K562 (cell line): ENCODE data around the gene KRTAP5-5. TPM values are rescaled to one million over a fixed set of nuclear protein-coding genes. Genes with fewer than 3 reads are reported as not detected.

ENCODE experiments used
- ATAC-seq: fragments of 200-7000 bp; cut with Tn5 transposase; 3 replicates; pipeline ENCODE4 v1.9.1; 2020; ENCODE audit warnings: moderate library complexity
- BruUV-seq: library from RNA; stranded (reverse); fragments of 400-500 nt; replicated peaks from 2 replicates; lab custom pipeline; 2021; lab: Mats Ljungman, UMichigan
- CTCF ChIA-PET: fragments of 300-600 bp; formaldehyde crosslinking; extraction: SDS; loops from one replicate; lab custom pipeline; 2021; ENCODE audit warnings: low intra/inter-chr PET ratio; lab: Yijun Ruan, JAX
- POLR2A ChIA-PET: fragments of 300-600, 350-650 bp; sonication (Branson Sonifier 250); formaldehyde crosslinking; extraction: SDS; loops from one replicate; lab custom pipeline; 2021; ENCODE audit warnings: antibody characterized with exemption, inconsistent platforms; lab: Yijun Ruan, JAX
- DNase-seq, 4 experiments: peaks; one replicate each; pipeline versions ENCODE4 v3.0.0 to v3.0.0-alpha.2; 2011 to 2018; ENCODE audit warnings: low spot score in 3 of 4, mixed read lengths in 3 of 4; ENCODE audit errors: extremely low read depth in 1 of 4
- FAIRE-seq: peaks from 2 replicates; lab custom pipeline; 2011; peaks lifted over from hg19 to GRCh38; lab: Jason Lieb, UNC
- H2AFZ ChIP-seq: 2 replicates; pipeline ENCODE4 v1.6.0; 2011; ENCODE audit warnings: low read depth, low read length, control low read depth, inconsistent platforms
- H3K27ac ChIP-seq: fragments of 200-600 bp; 3 replicates; pipeline ENCODE4 v1.8.0; 2011; ENCODE audit warnings: low read depth, mild to moderate bottlenecking, control low read depth, inconsistent platforms, low read length, moderate library complexity, mixed read lengths; ENCODE audit errors: extremely low read depth
- H3K27me3 ChIP-seq, 2 experiments: fragments of 300-600 bp in 1 of 2; 2 replicates in 1 of 2; 3 replicates in 1 of 2; pipeline versions ENCODE4 v1.6.0 to v1.8.0; 2011; ENCODE audit warnings: inconsistent platforms in 2 of 2, low read length in 2 of 2, mild to moderate bottlenecking in 1 of 2, mixed read lengths in 1 of 2, moderate library complexity in 1 of 2; ENCODE audit not compliant: control insufficient read depth in 2 of 2, insufficient read depth in 2 of 2
- H3K36me3 ChIP-seq: fragments of 300-600 bp; 3 replicates; pipeline ENCODE4 v1.8.0; 2011; ENCODE audit warnings: mild to moderate bottlenecking, low read length, inconsistent platforms; ENCODE audit not compliant: control insufficient read depth, insufficient read depth
- H3K4me1 ChIP-seq, 2 experiments: fragments of 200-600 bp in 1 of 2; replicated peaks in 1 of 2; 2 replicates in 1 of 2; 3 replicates in 1 of 2; pipeline versions ENCODE4 v1.5.1 to v1.8.0; 2011; ENCODE audit warnings: inconsistent platforms in 2 of 2, low read length in 2 of 2, mild to moderate bottlenecking in 1 of 2, mixed read lengths in 1 of 2, moderate library complexity in 1 of 2; ENCODE audit not compliant: control insufficient read depth in 2 of 2, insufficient read depth in 2 of 2
- H3K4me2 ChIP-seq: 2 replicates; pipeline ENCODE4 v1.6.1; 2011; ENCODE audit warnings: low read length, control low read depth, inconsistent platforms, mixed read lengths; ENCODE audit not compliant: insufficient read depth
- H3K4me3 ChIP-seq: fragments of 200-600 bp; sonication (generic), shearing (Covaris generic); 2 replicates; pipeline ENCODE4 v1.5.1; 2016; ENCODE audit warnings: control low read depth, inconsistent platforms
- H3K79me2 ChIP-seq: fragments of 200-600 bp; 3 replicates; pipeline ENCODE4 v1.8.0; 2011; ENCODE audit warnings: low read length, inconsistent platforms; ENCODE audit not compliant: control insufficient read depth, insufficient read depth
- H3K9ac ChIP-seq, 2 experiments: 2 replicates each; pipeline versions ENCODE4 v1.6.0 to v1.6.1; 2011; ENCODE audit warnings: low read depth in 2 of 2, low read length in 2 of 2, control low read depth in 1 of 2, inconsistent platforms in 1 of 2, mild to moderate bottlenecking in 1 of 2, mixed read lengths in 1 of 2; ENCODE audit not compliant: insufficient read depth in 1 of 2
- H3K9me1 ChIP-seq: one replicate; pipeline ENCODE4 v1.6.0; 2011; ENCODE audit warnings: inconsistent platforms, mild to moderate bottlenecking, low read length, moderate library complexity; ENCODE audit not compliant: control insufficient read depth, insufficient read depth
- H3K9me3 ChIP-seq: replicated peaks from 2 replicates; pipeline ENCODE4 v1.5.1; 2011; ENCODE audit warnings: low read depth, low read length, inconsistent platforms; ENCODE audit not compliant: control insufficient read depth, insufficient read depth
- H4K20me1 ChIP-seq: replicated peaks from 2 replicates; pipeline ENCODE4 v1.6.1; 2011; ENCODE audit warnings: low read length, inconsistent platforms, mixed read lengths; ENCODE audit not compliant: control insufficient read depth, insufficient read depth
- CBX3 ChIP-seq, 2 experiments: IDR thresholded peaks; 1 replicate in 1 of 2; 2 replicates in 1 of 2; pipeline ENCODE4 v1.6.1; 2012; ENCODE audit warnings: inconsistent platforms in 2 of 2, low read length in 2 of 2, borderline replicate concordance in 1 of 2, control low read depth in 1 of 2
- EWSR1 ChIP-seq: fragments of 450-650 bp; IDR thresholded peaks from 2 replicates; pipeline ENCODE4 v1.6.1; 2018; ENCODE audit warnings: borderline replicate concordance, mild to moderate bottlenecking, low read depth, moderate library complexity; ENCODE audit not compliant: partially characterized antibody
- WGBS: fragments of 100-300 bp; shearing (Covaris generic); methylation state at CpG from one replicate; pipeline ENCODE4 v1.1.6; 2016; ENCODE audit warnings: low coverage, mixed read lengths; ENCODE audit not compliant: insufficient coverage; ENCODE audit errors: missing lambda C conversion rate; 5-methylcytosine and 5-hydroxymethylcytosine counted together
- in situ Hi-C: fragments of 300-500 bp; cut with MboI; formaldehyde crosslinking; loops from 4 replicates; pipeline ENCODE4 v1.15.0; 2018; ENCODE audit warnings: inconsistent platforms, mixed read lengths
- intact Hi-C: fragments of 100-400 bp; cut with micrococcal nuclease; formaldehyde crosslinking; loops from 2 replicates; pipeline ENCODE4 v1.14.2; 2022
- polyA plus RNA-seq, 8 experiments: library from polyadenylated mRNA; depleted of rRNA in 4 of 8; stranded (reverse) in 5 of 8; unstranded in 3 of 8; fragments of >200 nt; fragmentation: Nextera tagmentation in 2 of 8; fragmentation: Illumina TruSeq in 1 of 8; extraction: Ambion mirVana in 2 of 8; extraction: Trizol in 1 of 8; gene quantifications; 2 replicates each; pipeline versions ENCODE4 v1.2.1 to v1.2.3, GENCODE V29; 2011 to 2014; ENCODE audit warnings: inconsistent platforms in 1 of 8, missing spikeins in 1 of 8
- total RNA-seq, 7 experiments: library from RNA; depleted of rRNA in 6 of 7; stranded (reverse); fragments of >200 nt in 6 of 7; fragmentation: Illumina TruSeq in 2 of 7; extraction: Trizol in 2 of 7; gene quantifications; 2 replicates each; pipeline versions ENCODE4 v1.2.1 to v1.2.3, GENCODE V29; 2011 to 2021; ENCODE audit warnings: low replicate concordance in 1 of 7

Gene KRTAP5-5
- total and polyA plus RNA-seq, 9 of the 15 experiments (the other 6 are each of a cell fraction or from before 2014, with no cell fraction given) = not detected

DNA sequence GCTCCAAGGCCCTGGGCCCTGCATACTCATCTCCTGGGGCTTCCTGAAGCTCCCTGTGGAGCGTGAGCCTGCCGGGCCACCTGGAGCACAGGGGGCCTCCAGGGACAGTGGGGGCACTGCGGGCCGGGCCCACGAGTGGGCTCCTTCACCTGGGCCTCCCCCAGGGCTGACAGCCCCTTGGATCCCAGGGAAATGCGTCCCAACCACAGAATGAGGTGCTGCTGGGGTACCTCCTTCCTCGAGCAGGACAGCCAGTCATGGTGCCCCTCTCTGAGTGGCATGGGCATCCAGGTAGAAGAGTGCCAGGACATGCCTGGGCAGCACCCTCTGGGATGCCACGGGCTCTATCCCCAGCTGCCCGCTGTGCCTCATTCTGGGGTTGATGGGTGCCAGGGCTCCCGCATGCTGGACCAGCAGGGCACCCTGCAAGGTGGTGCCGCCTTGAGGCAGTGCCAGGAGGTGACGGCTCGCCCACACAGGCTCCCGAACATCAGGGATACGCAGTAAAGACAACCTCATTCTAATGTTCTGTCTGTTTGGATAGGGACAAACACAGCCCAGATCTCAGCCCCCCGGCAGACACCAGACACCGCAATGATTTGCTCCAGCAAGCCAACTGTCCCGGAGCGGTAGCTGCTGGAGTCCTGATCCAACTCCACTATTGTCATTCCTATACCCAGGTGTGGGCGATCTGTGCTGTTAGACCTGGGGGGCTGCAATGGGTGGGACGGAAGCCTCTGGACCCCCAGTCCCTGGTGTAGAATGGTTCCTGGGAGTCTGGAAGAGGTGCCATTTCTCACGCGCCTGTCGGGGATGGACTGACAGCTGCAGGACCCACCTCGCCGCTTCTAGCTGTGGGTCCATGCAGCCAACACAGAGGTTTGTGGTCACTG, 25.8 kb downstream of the KRTAP5-5 start (continued):
- no peak for TF ChIP-seq CBX3 (IDR thresholded peaks at IDR 0.05; ENCODE audit: borderline replicate concordance in 1 of 2, low read length in 2 of 2)
- TF ChIP-seq, all 486 proteins: peak for 0

DNA sequence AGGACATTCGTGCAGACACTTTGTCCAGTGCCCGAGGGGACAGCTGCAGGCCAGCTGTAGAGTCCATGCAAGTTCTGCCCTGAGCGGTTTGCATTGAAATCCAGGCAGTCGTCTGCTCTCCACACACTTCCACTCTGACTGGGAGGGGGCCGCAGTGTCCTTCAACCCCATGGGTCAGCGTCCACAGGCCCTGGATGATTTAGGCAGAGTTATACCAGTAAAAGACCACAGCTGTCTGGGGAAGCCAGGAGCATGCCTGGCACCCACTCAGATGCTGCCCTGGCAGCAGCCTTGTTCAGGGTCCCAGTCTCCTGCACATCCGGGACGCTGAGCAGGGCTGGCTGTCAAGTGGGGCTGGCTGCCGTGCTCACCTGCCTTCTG, 26.5 kb downstream of the KRTAP5-5 start:
- no peak overlapping the region for H2AFZ ChIP-seq
- no peak overlapping the region for H3K9ac ChIP-seq
- no peak overlapping the region for H3K4me2 ChIP-seq
- no peaks in the 10 kb centered on the region for H3K9me3 ChIP-seq
- ATAC-seq = no peak
- H3K36me3 ChIP-seq = no peaks in the 10 kb centered on the region
- H3K27me3 ChIP-seq = peaks cover 39 to 88% of the 10 kb centered on the region in 2 experiments
- intact Hi-C loops (no loop called here), in situ Hi-C loops (loop anchor here (5.0 kb wide), 1 partner anchor 36 kb away; no protein-coding TSS in a partner anchor)
- H3K4me3 ChIP-seq = no peak overlapping the region
- no peak for FAIRE-seq
- TF ChIP-seq EWSR1 = no peak
- POLR2A ChIA-PET = no interaction called here
- H3K79me2 ChIP-seq = no peaks in the 10 kb centered on the region
- WGBS = 3% methylated on average over 8 of the region's 9 CpGs
- no peak overlapping the region for H3K27ac ChIP-seq
- H4K20me1 ChIP-seq = peaks cover 9% of the 10 kb centered on the region
- no peaks in the 10 kb centered on the region for H3K9me1 ChIP-seq
- BruUV-seq = no TSS peak
- no peak for DNase-seq
- CTCF ChIA-PET = no interaction called here
- H3K4me1 ChIP-seq = peaks cover 0 to 10% of the 10 kb centered on the region in 2 experiments; a peak in 2 of 5 replicates
